PC-3 (cell line): ENCODE results near the gene KMT2E.

ENCODE experiments used
- EZH2 ChIP-seq: fragments of 300-600 bp; sonication (generic); IDR thresholded peaks from one replicate; pipeline ENCODE4 v1.6.1; 2017; ENCODE audit warnings: antibody characterized with exemption, mild to moderate bottlenecking, low read length; ENCODE audit not compliant: unreplicated experiment
- TF ChIP-seq, protein P1 (sequence below): fragments of 300-600 bp; sonication (generic); conservative IDR thresholded peaks from 2 replicates; pipeline ENCODE4 v1.5.1; 2017; ENCODE audit warnings: antibody characterized with exemption, low read depth, mild to moderate bottlenecking, low read length

DNA sequence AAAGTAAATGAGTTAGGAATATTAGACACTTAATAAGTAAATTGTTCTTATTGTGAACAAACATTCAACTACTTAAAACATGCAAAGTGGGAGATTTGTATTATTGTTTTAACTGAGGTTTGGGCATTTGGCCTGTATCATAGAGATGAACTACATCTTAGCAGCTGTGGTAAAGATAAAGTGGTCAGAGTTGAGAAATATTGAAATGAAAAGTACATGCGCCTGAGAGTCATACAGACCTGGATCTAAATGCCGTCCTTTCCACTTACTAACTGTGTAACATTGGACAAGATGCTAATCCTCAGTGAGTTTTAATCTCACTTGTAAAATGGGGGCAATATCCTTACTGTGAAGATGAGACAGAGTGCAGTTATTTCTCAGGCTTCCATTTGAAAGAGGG is 74.5 kb downstream of the KMT2E start:
- TF ChIP-seq EZH2: no peak
- TF ChIP-seq, protein P1, sequence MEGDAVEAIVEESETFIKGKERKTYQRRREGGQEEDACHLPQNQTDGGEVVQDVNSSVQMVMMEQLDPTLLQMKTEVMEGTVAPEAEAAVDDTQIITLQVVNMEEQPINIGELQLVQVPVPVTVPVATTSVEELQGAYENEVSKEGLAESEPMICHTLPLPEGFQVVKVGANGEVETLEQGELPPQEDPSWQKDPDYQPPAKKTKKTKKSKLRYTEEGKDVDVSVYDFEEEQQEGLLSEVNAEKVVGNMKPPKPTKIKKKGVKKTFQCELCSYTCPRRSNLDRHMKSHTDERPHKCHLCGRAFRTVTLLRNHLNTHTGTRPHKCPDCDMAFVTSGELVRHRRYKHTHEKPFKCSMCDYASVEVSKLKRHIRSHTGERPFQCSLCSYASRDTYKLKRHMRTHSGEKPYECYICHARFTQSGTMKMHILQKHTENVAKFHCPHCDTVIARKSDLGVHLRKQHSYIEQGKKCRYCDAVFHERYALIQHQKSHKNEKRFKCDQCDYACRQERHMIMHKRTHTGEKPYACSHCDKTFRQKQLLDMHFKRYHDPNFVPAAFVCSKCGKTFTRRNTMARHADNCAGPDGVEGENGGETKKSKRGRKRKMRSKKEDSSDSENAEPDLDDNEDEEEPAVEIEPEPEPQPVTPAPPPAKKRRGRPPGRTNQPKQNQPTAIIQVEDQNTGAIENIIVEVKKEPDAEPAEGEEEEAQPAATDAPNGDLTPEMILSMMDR: no peak
